ENCODE results near the gene C12orf57.
A peak's percentile ranks its signal among the peaks of the same experiment; 100 is the strongest.

C12orf57 gene

GRCh38 chr12:6963016-6963731 is 19.4 kb downstream of the C12orf57 start:
- Histone ChIP-seq H3K4me2 (no peak overlapping the region), H3K4me3 (IDR thresholded peaks at IDR 0.05; ENCODE audit: insufficient read depth, low read depth, low read length) (no peak overlapping the region), H3K27me3 (ENCODE audit: insufficient read depth, low read depth) (no peaks in the 10 kb centered on the region), H2AFZ (ENCODE audit: low read depth) (no peak overlapping the region), H3K27ac (no peak overlapping the region), H3K9ac (no peak overlapping the region), H3K36me3 (ENCODE audit: insufficient read depth) (peaks cover 8% of the 10 kb centered on the region; the same call in 1 of the 2 replicates), H4K20me1 (ENCODE audit: insufficient read depth) (no peaks in the 10 kb centered on the region), H3K4me1 (ENCODE audit: low read depth, poor library complexity, severe bottlenecking) (peaks cover 8% of the 10 kb centered on the region), H3K79me2 (ENCODE audit: insufficient read depth, low read depth) (no peaks in the 10 kb centered on the region; the same call in 1 of the 2 replicates)
- TF ChIP-seq CTCF (conservative IDR thresholded peaks at IDR 0.05; ENCODE audit: low read depth, low read length): no peak

DNA sequence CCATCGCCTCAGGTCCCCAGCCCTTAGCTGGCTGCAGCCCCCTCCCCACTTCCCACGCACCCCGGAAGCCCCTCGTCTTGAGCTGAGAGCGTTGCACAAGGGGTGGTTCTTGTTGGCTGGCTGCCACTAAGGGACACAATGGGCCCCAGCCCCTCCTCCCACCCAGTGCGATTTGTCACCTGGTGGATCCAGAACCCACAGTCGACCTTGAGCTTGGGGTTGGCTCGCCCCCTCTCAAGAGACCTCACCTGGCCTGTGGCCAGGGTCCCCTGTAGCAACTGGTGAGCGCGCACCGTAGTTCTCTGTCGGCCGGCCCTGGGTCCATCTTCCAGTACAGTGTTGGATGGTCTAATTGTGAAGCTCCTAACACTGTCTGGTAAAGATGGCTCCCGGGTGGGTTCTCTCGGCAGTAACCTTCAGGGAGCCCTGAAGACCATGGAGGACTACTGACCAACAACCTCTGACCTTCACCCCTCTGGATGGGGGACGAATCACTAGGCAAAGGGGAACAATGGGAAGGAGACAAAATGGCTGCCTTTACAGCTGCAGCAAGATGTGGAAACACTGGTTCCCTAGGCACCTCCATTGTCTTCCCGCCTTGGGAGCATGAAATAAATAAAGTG is 20.1 kb downstream of the C12orf57 start:
- Histone ChIP-seq H3K27ac (no peak overlapping the region; the same call in 1 of the 2 replicates), H3K9ac (no peak overlapping the region)

GRCh38 chr12:6964605-6965025 is 20.8 kb downstream of the C12orf57 start:
- no peak for TF ChIP-seq CTCF (conservative IDR thresholded peaks at IDR 0.05; ENCODE audit: low read depth, low read length)
- H3K36me3 ChIP-seq (ENCODE audit: insufficient read depth): peaks cover 8% of the 10 kb centered on the region; the same call in 1 of the 2 replicates

More for the DNA sequence above, 20.1 kb downstream of the C12orf57 start:
- Histone ChIP-seq H3K36me3 (ENCODE audit: insufficient read depth) (peaks cover 8% of the 10 kb centered on the region; the same call in 1 of the 2 replicates), H3K4me1 (ENCODE audit: low read depth, poor library complexity, severe bottlenecking) (peaks cover 15% of the 10 kb centered on the region), H3K4me3 (IDR thresholded peaks at IDR 0.05; ENCODE audit: insufficient read depth, low read depth, low read length) (no peak overlapping the region), H3K79me2 (ENCODE audit: insufficient read depth, low read depth) (peaks cover 6% of the 10 kb centered on the region), H3K4me2 (no peak overlapping the region), H4K20me1 (ENCODE audit: insufficient read depth) (no peaks in the 10 kb centered on the region), H3K27me3 (ENCODE audit: insufficient read depth, low read depth) (no peaks in the 10 kb centered on the region), H2AFZ (ENCODE audit: low read depth) (no peak overlapping the region)
- no peak for TF ChIP-seq CTCF (conservative IDR thresholded peaks at IDR 0.05; ENCODE audit: low read depth, low read length)

GRCh38 chr12:6965026-6965661 is 21.3 kb downstream of the C12orf57 start:
- H3K36me3 ChIP-seq (ENCODE audit: insufficient read depth): peaks cover 8% of the 10 kb centered on the region; the same call in 1 of the 2 replicates

More at GRCh38 chr12:6964605-6965025, 20.8 kb downstream of the C12orf57 start:
- Histone ChIP-seq H3K27me3 (ENCODE audit: insufficient read depth, low read depth) (no peaks in the 10 kb centered on the region), H3K9ac (no peak overlapping the region), H2AFZ (ENCODE audit: low read depth) (no peak overlapping the region), H3K27ac (peak overlapping the region; percentile 43; the same call in 1 of the 2 replicates), H4K20me1 (ENCODE audit: insufficient read depth) (no peaks in the 10 kb centered on the region), H3K4me3 (IDR thresholded peaks at IDR 0.05; ENCODE audit: insufficient read depth, low read depth, low read length) (no peak overlapping the region), H3K4me2 (no peak overlapping the region), H3K79me2 (ENCODE audit: insufficient read depth, low read depth) (peaks cover 13% of the 10 kb centered on the region), H3K4me1 (ENCODE audit: low read depth, poor library complexity, severe bottlenecking) (peaks cover 18% of the 10 kb centered on the region)

More at GRCh38 chr12:6965026-6965661, 21.3 kb downstream of the C12orf57 start:
- Histone ChIP-seq H2AFZ (ENCODE audit: low read depth) (no peak overlapping the region), H3K4me2 (no peak overlapping the region), H4K20me1 (ENCODE audit: insufficient read depth) (no peaks in the 10 kb centered on the region), H3K9ac (no peak overlapping the region; the same call in 1 of the 2 replicates), H3K79me2 (ENCODE audit: insufficient read depth, low read depth) (peaks cover 18% of the 10 kb centered on the region), H3K27me3 (ENCODE audit: insufficient read depth, low read depth) (no peaks in the 10 kb centered on the region), H3K4me3 (IDR thresholded peaks at IDR 0.05; ENCODE audit: insufficient read depth, low read depth, low read length) (no peak overlapping the region), H3K4me1 (ENCODE audit: low read depth, poor library complexity, severe bottlenecking) (peaks cover 18% of the 10 kb centered on the region), H3K27ac (peak overlapping the region; percentile 43; the same call in 1 of the 2 replicates)
- peak; percentile 81 for TF ChIP-seq CTCF (conservative IDR thresholded peaks at IDR 0.05; ENCODE audit: low read depth, low read length)
